T-helper 1 cell (primary cell): ENCODE results near the gene CDH23.
"Not testable (repeated sequence)": the region's sequence is repeated elsewhere in the genome, so short reads cannot be mapped to it uniquely, and the experiment has no call there.

Experiments used
- DNase-seq, 5 donors: peaks; one replicate each; pipeline ENCODE4 v3.0.0-alpha.2; 2012 to 2020

CDH23 gene

GRCh38 chr10:71584902-71585563 lies 188.3 kb downstream of the CDH23 start:
- DNase-seq, result no peak

- DNase-seq, result no peak
These were observed 189.0 kb downstream of the CDH23 start for GRCh38 chr10:71585564-71586290.

- DNase-seq, result no peak
These were observed 191.3 kb downstream of the CDH23 start for GRCh38 chr10:71587941-71588573.

GRCh38 chr10:71588685-71589084 lies 192.0 kb downstream of the CDH23 start:
- DNase-seq, result no peak

- DNase-seq, result no peak
These were observed 193.2 kb downstream of the CDH23 start for GRCh38 chr10:71589617-71590551.

- DNase-seq, result no peak
These were observed 194.1 kb downstream of the CDH23 start for GRCh38 chr10:71590781-71591350.

- no peak for DNase-seq
These were observed 198.3 kb downstream of the CDH23 start for GRCh38 chr10:71594934-71595571.

- no peak for DNase-seq
These were observed 198.9 kb downstream of the CDH23 start for GRCh38 chr10:71595649-71596048.

- no peak for DNase-seq
These were observed 199.4 kb downstream of the CDH23 start for GRCh38 chr10:71596127-71596526.

GRCh38 chr10:71596759-71597158 lies 200.0 kb downstream of the CDH23 start:
- DNase-seq, result no peak

GRCh38 chr10:71597821-71598498 lies 201.2 kb downstream of the CDH23 start:
- no peak for DNase-seq

GRCh38 chr10:71598621-71599055 lies 201.9 kb downstream of the CDH23 start:
- no peak for DNase-seq

- DNase-seq, result no peak
These were observed 202.8 kb downstream of the CDH23 start for GRCh38 chr10:71599518-71599917.

GRCh38 chr10:71600242-71600641 lies 203.5 kb downstream of the CDH23 start:
- DNase-seq, result not testable (repeated sequence)

GRCh38 chr10:71600849-71601248 lies 204.1 kb downstream of the CDH23 start:
- DNase-seq, result no peak

GRCh38 chr10:71601273-71601672 lies 204.6 kb downstream of the CDH23 start:
- no peak for DNase-seq

GRCh38 chr10:71603150-71603549 lies 206.4 kb downstream of the CDH23 start:
- DNase-seq, result no peak

GRCh38 chr10:71603754-71604153 lies 207.0 kb downstream of the CDH23 start:
- DNase-seq, result no peak

- no peak for DNase-seq
These were observed 207.8 kb downstream of the CDH23 start for GRCh38 chr10:71604324-71605018.

- no peak for DNase-seq
These were observed 208.7 kb downstream of the CDH23 start for GRCh38 chr10:71605263-71605962.
